Endometrial microvascular endothelial cells (primary cell): ENCODE measurements around the gene ZHX3. TPM values are rescaled to one million over a fixed set of nuclear protein-coding genes. Genes with fewer than 3 reads are reported as not detected.

ENCODE experiments used
- in situ Hi-C: cut with HindIII; loops from 2 replicates; pipeline ENCODE4 v1.10.0; 2017; ENCODE audit warnings: low sequenced_read_pairs, low pct_unique_long_range_greater_than_20kb; ENCODE audit errors: inconsistent ontology term
- total RNA-seq: library from RNA; depleted of rRNA; stranded (reverse); fragments of >200 nt; gene quantifications from one replicate; pipeline ENCODE4 v1.2.3, GENCODE V29; 2015; ENCODE audit errors: inconsistent ontology term

Gene ZHX3
- total RNA-seq, 1 donor from 2014 or later = 10.2 TPM

- in situ Hi-C loops = no loop called here
Observed at GRCh38 chr20:41214666-41215065, 102.9 kb downstream of the ZHX3 start.

GRCh38 chr20:41214202-41214601 lies 103.3 kb downstream of the ZHX3 start:
- in situ Hi-C loops = no loop called here

- in situ Hi-C loops = no loop called here
Observed at GRCh38 chr20:41213150-41213820, 104.2 kb downstream of the ZHX3 start.

GRCh38 chr20:41205313-41205712 lies 112.2 kb downstream of the ZHX3 start:
- in situ Hi-C loops = no loop called here

GRCh38 chr20:41204304-41205265 lies 112.9 kb downstream of the ZHX3 start:
- in situ Hi-C loops = no loop called here

GRCh38 chr20:41203660-41204059 lies 113.9 kb downstream of the ZHX3 start:
- in situ Hi-C loops = no loop called here

- in situ Hi-C loops = no loop called here
Observed at GRCh38 chr20:41202426-41202825, 115.1 kb downstream of the ZHX3 start.

GRCh38 chr20:41201760-41202159 lies 115.8 kb downstream of the ZHX3 start:
- in situ Hi-C loops = no loop called here

- in situ Hi-C loops = no loop called here
Observed at GRCh38 chr20:41200446-41201202, 116.9 kb downstream of the ZHX3 start.

GRCh38 chr20:41198443-41198842 lies 119.1 kb downstream of the ZHX3 start:
- in situ Hi-C loops = no loop called here

- in situ Hi-C loops = no loop called here
Observed at GRCh38 chr20:41196653-41197225, 120.8 kb downstream of the ZHX3 start.

- in situ Hi-C loops = no loop called here
Observed at GRCh38 chr20:41192575-41192974, 125.0 kb downstream of the ZHX3 start.

GRCh38 chr20:41191562-41192500 lies 125.7 kb downstream of the ZHX3 start:
- in situ Hi-C loops = no loop called here

GRCh38 chr20:41187668-41188067 lies 129.9 kb downstream of the ZHX3 start:
- in situ Hi-C loops = no loop called here

GRCh38 chr20:41185013-41185757 lies 132.3 kb downstream of the ZHX3 start:
- in situ Hi-C loops = no loop called here

GRCh38 chr20:41183831-41184230 lies 133.7 kb downstream of the ZHX3 start:
- in situ Hi-C loops = no loop called here

GRCh38 chr20:41183391-41183790 lies 134.1 kb downstream of the ZHX3 start:
- in situ Hi-C loops = no loop called here
